ENCODE measurements around the gene TPX2.

- TF ChIP-seq POLR2A (IDR thresholded peaks at IDR 0.05) (no peak), CTCF (IDR thresholded peaks at IDR 0.05) (no peak), EP300 (IDR thresholded peaks at IDR 0.05) (no peak)
Measured at GRCh38 chr20:31712112-31712553, 27.0 kb upstream of the TPX2 start.
